Measurements from ENCODE around the gene SEPTIN10.
"Not testable (repeated sequence)": the region's sequence is repeated elsewhere in the genome, so short reads cannot be mapped to it uniquely, and the experiment has no call there.

The SEPTIN10 gene

GRCh38 chr2:109630441-109631430, 17.0 kb upstream of the SEPTIN10 start:
- Histone ChIP-seq H3K27me3 (replicated peaks) (no peaks in the 10 kb centered on the region), H3K27ac (no peak overlapping the region), H3K36me3 (replicated peaks) (no peaks in the 10 kb centered on the region), H3K4me3 (ENCODE audit: low read depth, low read length) (no peak overlapping the region)
- in situ Hi-C loops (cut with HindIII; ENCODE audit: low pct_ligation_motif_present, low sequenced_read_pairs), result no loop called here
- no peak for TF ChIP-seq CTCF (IDR thresholded peaks at IDR 0.05; ENCODE audit: low read depth, low read length, missing control alignments)
- no peak for DNase-seq

- in situ Hi-C loops (cut with HindIII; ENCODE audit: low pct_ligation_motif_present, low sequenced_read_pairs), result no loop called here
- no peaks in the 10 kb centered on the region for H3K36me3 ChIP-seq (replicated peaks)
- H3K4me3 ChIP-seq (ENCODE audit: low read depth, low read length), result no peak overlapping the region
- no peak for TF ChIP-seq CTCF (IDR thresholded peaks at IDR 0.05; ENCODE audit: low read depth, low read length, missing control alignments)
- DNase-seq, result no peak
- no peak overlapping the region for H3K27ac ChIP-seq
- no peaks in the 10 kb centered on the region for H3K27me3 ChIP-seq (replicated peaks)
These were observed 16.1 kb upstream of the SEPTIN10 start for GRCh38 chr2:109629867-109630266.

GRCh38 chr2:109628321-109628720, 14.6 kb upstream of the SEPTIN10 start:
- in situ Hi-C loops (cut with HindIII; ENCODE audit: low pct_ligation_motif_present, low sequenced_read_pairs); H3K4me3 ChIP-seq (ENCODE audit: low read depth, low read length); H3K27me3 ChIP-seq (replicated peaks); H3K27ac ChIP-seq; H3K36me3 ChIP-seq (replicated peaks); DNase-seq: not testable (repeated sequence)

GRCh38 chr2:109624339-109624738, 10.6 kb upstream of the SEPTIN10 start:
- in situ Hi-C loops (cut with HindIII; ENCODE audit: low pct_ligation_motif_present, low sequenced_read_pairs), result no loop called here

GRCh38 chr2:109623923-109624322, 10.2 kb upstream of the SEPTIN10 start:
- in situ Hi-C loops (cut with HindIII; ENCODE audit: low pct_ligation_motif_present, low sequenced_read_pairs), result no loop called here
- TF ChIP-seq CTCF (IDR thresholded peaks at IDR 0.05; ENCODE audit: low read depth, low read length, missing control alignments), result no peak

More at GRCh38 chr2:109624339-109624738, 10.6 kb upstream of the SEPTIN10 start:
- no peak for TF ChIP-seq CTCF (IDR thresholded peaks at IDR 0.05; ENCODE audit: low read depth, low read length, missing control alignments)
- no peak for DNase-seq
- Histone ChIP-seq H3K4me3 (ENCODE audit: low read depth, low read length) (no peak overlapping the region), H3K27ac (no peak overlapping the region), H3K36me3 (replicated peaks) (no peaks in the 10 kb centered on the region), H3K27me3 (replicated peaks) (no peaks in the 10 kb centered on the region)

GRCh38 chr2:109623297-109623696, 9.5 kb upstream of the SEPTIN10 start:
- no peak overlapping the region for H3K4me3 ChIP-seq (ENCODE audit: low read depth, low read length)
- in situ Hi-C loops (cut with HindIII; ENCODE audit: low pct_ligation_motif_present, low sequenced_read_pairs), result no loop called here

More at GRCh38 chr2:109623923-109624322, 10.2 kb upstream of the SEPTIN10 start:
- Histone ChIP-seq H3K4me3 (ENCODE audit: low read depth, low read length) (no peak overlapping the region), H3K36me3 (replicated peaks) (no peaks in the 10 kb centered on the region), H3K27ac (no peak overlapping the region), H3K27me3 (replicated peaks) (no peaks in the 10 kb centered on the region)
- DNase-seq, result no peak

More at GRCh38 chr2:109623297-109623696, 9.5 kb upstream of the SEPTIN10 start:
- no peak for TF ChIP-seq CTCF (IDR thresholded peaks at IDR 0.05; ENCODE audit: low read depth, low read length, missing control alignments)
- Histone ChIP-seq H3K27me3 (replicated peaks) (no peaks in the 10 kb centered on the region), H3K36me3 (replicated peaks) (no peaks in the 10 kb centered on the region), H3K27ac (no peak overlapping the region)
- no peak for DNase-seq
